HG03103 (cell line): ENCODE results near the gene CLPTM1L.
"Not testable (repeated sequence)": the region's sequence is repeated elsewhere in the genome, so short reads cannot be mapped to it uniquely, and the experiment has no call there.

ENCODE experiments used
- ATAC-seq: cut with Tn5 transposase; IDR thresholded peaks from one replicate; pipeline ENCODE4 v1.9.1; 2021; ENCODE audit warnings: low read depth; ENCODE audit not compliant: unreplicated experiment

The CLPTM1L gene

GRCh38 chr5:1294206-1294834, 50.6 kb downstream of the CLPTM1L start:
- no peak for ATAC-seq

- ATAC-seq, result no peak
These were observed 51.3 kb downstream of the CLPTM1L start for GRCh38 chr5:1293416-1294205.

DNA sequence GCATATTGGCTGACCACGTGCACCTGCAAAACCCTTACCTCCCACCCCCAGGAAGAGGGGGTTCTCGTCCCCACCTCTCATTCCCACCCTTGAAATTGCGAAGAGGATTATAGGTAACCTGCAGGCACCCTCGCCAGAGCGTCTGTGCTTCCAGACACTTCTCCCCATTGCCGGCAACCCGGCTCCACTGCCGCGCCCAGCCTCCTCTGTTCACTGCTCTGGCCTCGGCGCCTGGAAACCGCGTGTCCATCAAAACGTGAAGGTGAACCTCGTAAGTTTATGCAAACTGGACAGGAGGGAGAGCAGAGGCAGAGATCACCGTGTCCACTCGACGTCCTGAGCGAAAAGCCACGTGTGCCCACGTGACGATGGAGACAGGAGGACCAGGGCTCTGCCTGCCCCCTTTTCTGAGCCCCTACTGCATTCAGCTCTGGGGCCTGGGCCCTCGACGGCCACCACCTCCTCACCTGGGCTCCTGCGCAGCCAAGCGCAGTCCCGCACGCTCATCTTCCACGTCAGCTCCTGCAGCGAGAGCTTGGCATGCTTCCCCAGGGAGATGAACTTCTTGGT, 52.0 kb downstream of the CLPTM1L start:
- ATAC-seq, result no peak

- no peak for ATAC-seq
These were observed 52.8 kb downstream of the CLPTM1L start for GRCh38 chr5:1292139-1292538.

- no peak for ATAC-seq
These were observed 53.3 kb downstream of the CLPTM1L start for GRCh38 chr5:1291611-1292080.

DNA sequence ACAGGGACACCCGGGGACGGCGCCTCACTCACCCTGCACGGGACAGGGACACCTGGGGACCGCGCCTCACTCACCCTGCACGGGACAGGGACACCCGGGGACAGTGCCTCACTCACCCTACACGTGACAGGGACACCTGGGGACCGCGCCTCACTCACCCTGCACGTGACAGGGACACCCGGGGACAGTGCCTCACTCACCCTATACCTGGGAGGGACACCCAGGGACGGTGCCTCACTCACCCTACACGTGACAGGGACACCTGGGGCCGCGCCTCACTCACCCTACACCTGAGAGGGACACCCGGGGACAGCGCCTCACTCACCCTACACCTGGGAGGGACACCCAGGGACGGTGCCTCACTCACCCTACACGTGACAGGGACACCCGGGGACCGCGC, 53.9 kb downstream of the CLPTM1L start:
- ATAC-seq, result not testable (repeated sequence)

DNA sequence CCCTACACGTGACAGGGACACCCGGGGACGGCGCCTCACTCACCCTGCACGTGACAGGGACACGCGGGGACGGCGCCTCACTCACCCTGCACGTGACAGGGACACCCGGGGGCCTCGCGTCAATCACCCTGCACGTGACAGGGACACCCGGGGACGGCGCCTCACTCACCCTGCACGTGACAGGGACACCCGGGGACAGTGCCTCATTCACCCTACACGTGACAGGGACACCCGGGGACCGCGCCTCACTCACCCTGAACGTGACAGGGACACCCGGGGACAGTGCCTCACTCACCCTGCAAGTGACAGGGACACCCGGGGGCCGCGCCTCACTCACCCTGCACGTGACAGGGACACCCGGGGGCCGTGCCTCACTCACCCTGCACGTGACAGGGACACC, 55.3 kb downstream of the CLPTM1L start:
- ATAC-seq, result not testable (repeated sequence)

DNA sequence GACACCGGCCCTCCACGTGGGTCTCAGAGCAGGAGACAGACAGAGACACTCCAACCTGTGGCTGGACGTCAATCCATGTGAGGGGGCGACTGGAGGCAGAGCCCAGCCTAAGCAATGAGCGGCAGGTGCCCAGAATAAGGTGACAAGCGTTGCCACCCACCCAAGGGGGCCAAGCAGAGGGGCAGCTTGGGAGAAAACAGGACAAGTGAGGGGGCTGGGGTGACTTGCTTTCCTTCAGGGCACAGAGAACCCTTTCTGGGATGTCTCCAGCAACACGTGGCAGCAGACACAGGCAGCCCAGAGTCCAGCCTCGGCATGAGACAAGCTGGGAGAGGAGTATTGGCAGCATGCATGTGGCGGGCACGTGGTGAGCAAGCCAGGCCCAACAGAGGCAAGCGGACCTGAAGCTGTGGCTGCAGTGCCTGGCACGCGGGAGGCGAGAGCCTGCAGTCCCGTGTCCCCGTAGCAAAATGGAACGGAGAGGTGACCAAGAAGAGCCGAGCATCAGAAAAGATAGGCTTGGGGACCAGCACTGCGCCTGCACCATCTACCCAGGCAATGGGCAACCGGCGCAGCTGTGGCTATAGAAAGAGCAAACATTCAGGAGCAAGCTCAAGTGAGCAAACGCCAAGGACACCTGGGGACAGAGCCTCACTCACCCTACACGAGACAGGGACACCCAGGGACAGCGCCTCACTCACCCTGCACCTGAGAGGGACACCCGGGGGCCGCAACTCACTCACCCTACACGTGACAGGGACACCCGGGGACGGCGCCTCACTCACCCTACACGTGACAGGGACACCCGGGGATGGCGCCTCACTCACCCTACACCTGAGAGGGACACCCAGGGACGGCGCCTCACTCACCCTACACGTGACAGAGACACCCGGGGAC, 56.2 kb downstream of the CLPTM1L start:
- ATAC-seq, result no peak

DNA sequence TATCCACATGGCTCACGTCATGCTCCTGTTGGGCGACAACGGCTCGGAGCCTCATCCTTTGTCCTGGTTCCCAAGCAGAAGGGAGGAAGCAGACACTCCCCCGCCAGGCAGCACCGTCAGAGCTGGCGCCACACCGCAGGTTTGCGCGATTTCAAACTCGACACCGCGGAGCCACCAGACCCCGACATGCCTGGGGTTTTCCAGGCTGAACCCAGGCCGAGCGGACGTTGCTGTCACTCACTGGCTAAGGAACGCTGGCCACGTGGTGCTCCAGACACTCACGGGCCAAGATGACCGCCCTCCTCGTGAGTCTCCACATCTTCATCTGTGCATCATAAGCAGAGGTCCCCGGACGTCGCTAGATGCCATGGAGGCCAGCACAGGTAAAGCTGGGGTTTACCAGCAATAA, 59.0 kb downstream of the CLPTM1L start:
- ATAC-seq, result no peak

DNA sequence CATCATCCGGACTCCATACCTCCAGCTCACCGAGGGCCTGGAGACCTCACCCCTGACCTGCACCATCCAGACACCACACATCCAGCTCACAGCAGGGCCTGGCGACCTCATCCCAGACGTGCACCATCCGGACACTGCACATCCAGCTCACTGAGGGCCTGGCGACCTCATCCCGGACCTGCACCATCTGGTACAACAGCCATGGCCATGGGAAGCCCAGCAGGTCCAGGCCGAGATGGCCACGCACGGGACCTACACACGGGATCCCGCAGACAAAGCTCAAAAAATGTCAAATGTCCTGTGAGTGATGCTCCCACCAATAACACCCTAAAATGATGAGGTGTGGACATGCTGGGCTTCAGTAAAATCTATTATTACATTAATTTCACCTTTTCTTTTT, 59.8 kb downstream of the CLPTM1L start:
- no peak for ATAC-seq

DNA sequence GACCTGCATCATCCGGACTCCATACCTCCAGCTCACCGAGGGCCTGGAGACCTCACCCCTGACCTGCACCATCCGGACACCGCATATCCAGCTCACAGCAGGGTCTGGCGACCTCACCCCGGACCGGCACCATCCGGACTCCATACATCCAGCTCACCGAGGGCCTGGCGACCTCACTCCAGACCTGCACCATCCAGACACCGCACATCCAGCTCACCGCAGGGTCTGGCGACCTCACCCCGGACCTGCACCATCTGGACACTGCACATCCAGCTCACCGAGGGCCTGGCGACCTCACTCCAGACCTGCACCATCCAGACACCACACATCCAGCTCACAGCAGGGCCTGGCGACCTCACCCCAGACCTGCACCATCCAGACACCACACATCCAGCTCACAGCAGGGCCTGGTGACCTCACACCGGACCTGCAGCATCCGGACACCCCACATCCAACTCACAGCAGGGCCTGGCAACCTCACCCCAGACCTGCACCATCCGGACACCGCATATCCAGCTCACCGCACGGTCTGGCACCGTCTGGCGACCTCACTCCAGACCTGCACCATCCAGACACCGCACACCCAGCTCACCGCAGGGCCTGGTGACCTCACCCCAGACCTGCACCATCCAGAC, 60.4 kb downstream of the CLPTM1L start:
- ATAC-seq, result not testable (repeated sequence)

DNA sequence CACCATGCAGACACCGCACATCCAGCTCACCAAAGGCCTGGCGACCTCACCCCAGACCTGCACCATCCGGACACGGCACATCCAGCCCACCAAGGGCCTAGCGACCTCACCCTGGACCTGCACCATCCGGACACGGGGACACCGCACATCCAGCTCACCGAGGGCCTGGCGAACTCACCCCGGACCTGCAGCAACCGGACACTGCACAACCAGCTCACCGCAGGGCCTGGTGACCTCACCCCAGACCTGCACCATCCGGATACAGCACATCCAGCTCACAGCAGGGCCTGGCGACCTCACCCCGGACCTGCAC, 61.2 kb downstream of the CLPTM1L start:
- ATAC-seq, result not testable (repeated sequence)

- not testable (repeated sequence) for ATAC-seq
These were observed 61.7 kb downstream of the CLPTM1L start for GRCh38 chr5:1282993-1283728.

- ATAC-seq, result no peak
These were observed 62.5 kb downstream of the CLPTM1L start for GRCh38 chr5:1282131-1282992.

- no peak for ATAC-seq
These were observed 63.6 kb downstream of the CLPTM1L start for GRCh38 chr5:1281038-1281882.

GRCh38 chr5:1280177-1281037, 64.5 kb downstream of the CLPTM1L start:
- no peak for ATAC-seq
